Lower leg skin (tissue), 3 donors: Measurements from ENCODE around the gene SOWAHA.

Source experiments
- CTCF ChIP-seq, 3 donors: fragments of 450-650 bp; IDR thresholded peaks; one replicate each; pipeline ENCODE4 v1.5.1; 2016; ENCODE audit warnings: antibody characterized with exemption in 3 of 3, mild to moderate bottlenecking in 3 of 3, moderate library complexity in 2 of 3
- POLR2A ChIP-seq, 2 donors: fragments of 450-650 bp; IDR thresholded peaks; one replicate each; pipeline ENCODE4 v1.6.1; 2016 to 2017; ENCODE audit warnings: antibody characterized with exemption in 2 of 2, mild to moderate bottlenecking in 1 of 2, moderate library complexity in 1 of 2

- TF ChIP-seq CTCF (IDR thresholded peaks at IDR 0.05) (no peak), POLR2A (IDR thresholded peaks at IDR 0.05) (no peak)
Measured at GRCh38 chr5:132827943-132828673, 15.0 kb downstream of the SOWAHA start.
